ENCODE results near the gene CHURC1. TPM values are rescaled to one million over a fixed set of nuclear protein-coding genes. Genes with fewer than 3 reads are reported as not detected.

The CHURC1 gene
- total RNA-seq, 6 experiments from 2014 or later: 28.2 to 55.2 (median 37.1) TPM

DNA sequence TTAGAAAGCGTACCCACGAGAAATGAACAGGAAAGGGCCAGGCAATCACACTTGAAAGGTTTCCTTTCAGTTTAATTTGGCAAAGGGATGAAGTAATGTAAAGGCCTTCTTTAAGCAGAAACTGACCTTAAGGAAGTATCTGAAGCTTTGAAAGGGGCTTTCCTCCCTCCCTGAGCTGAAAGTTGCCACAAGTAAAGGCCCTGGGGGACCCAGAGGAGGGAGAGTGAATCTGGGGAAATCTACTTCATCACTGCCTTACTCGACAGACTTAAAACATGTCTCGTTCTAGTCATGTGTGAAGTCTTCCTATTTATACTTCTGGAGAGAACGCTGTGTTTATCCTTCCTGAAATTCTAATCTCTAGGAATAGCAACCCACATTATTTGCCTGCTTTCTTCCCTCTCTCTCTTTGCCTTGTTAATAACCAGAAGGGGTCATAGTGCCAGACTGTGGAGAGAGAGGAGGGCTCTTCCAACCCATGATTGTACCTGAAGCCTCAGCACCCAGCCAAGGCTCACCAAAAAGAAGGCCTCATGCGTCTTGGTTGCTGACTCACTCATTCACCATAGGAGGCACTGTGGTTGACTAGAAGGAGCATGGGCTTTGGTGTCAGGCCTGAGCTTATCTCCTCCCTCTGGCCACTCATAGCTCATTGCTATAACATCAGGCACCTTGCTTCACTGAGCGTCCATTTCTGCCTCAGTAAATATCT is 38.5 kb downstream of the CHURC1 start:
- Histone ChIP-seq H3K27me3 (no peaks in the 10 kb centered on the region), H3K9me3 (no peaks in the 10 kb centered on the region), H3K4me3 (no peak overlapping the region), H3K36me3 (no peaks in the 10 kb centered on the region), H3K27ac (no peak overlapping the region), H3K4me1 (peaks cover 0 to 15% (median 2%) of the 10 kb centered on the region in 4 donors)
- DNase-seq (no peak), ATAC-seq (no peak)
- intact Hi-C loops (cut with DNase I): no loop called here
- 90% methylated on average over 7 of the region's 7 CpGs for WGBS (ENCODE audit: insufficient coverage, low coverage, low lambda C conversion rate, missing lambda C conversion rate)
- TF ChIP-seq POLR2A (IDR thresholded peaks at IDR 0.05): no peak
- TF ChIP-seq, protein P1, sequence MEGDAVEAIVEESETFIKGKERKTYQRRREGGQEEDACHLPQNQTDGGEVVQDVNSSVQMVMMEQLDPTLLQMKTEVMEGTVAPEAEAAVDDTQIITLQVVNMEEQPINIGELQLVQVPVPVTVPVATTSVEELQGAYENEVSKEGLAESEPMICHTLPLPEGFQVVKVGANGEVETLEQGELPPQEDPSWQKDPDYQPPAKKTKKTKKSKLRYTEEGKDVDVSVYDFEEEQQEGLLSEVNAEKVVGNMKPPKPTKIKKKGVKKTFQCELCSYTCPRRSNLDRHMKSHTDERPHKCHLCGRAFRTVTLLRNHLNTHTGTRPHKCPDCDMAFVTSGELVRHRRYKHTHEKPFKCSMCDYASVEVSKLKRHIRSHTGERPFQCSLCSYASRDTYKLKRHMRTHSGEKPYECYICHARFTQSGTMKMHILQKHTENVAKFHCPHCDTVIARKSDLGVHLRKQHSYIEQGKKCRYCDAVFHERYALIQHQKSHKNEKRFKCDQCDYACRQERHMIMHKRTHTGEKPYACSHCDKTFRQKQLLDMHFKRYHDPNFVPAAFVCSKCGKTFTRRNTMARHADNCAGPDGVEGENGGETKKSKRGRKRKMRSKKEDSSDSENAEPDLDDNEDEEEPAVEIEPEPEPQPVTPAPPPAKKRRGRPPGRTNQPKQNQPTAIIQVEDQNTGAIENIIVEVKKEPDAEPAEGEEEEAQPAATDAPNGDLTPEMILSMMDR (IDR thresholded peaks at IDR 0.05): no peak

DNA sequence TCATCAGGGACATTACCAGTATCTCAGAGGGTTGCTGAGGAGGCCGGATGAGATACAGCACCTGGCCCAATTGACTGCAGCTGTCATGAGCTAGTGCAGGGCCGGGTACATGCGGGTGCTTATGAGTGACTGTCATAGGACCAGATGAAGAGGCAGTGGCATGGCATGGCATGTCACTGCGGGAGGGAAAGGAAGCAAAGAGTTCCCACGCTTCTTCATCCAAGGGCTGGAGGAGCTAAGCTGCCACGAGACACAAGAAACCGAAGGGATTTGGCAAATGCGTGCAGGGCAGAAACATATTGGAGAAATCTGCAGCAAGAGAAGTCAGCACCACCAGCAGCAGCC is 39.0 kb downstream of the CHURC1 start:
- H3K27ac ChIP-seq: no peak overlapping the region
- peaks cover 0 to 10% (median 0%) of the 10 kb centered on the region in 4 donors for H3K4me1 ChIP-seq
- no peaks in the 10 kb centered on the region for H3K36me3 ChIP-seq
- no CpG with 5 or more reads among the region's 8 CpGs for WGBS (ENCODE audit: insufficient coverage, low coverage, low lambda C conversion rate, missing lambda C conversion rate)
- no peak for DNase-seq
- H3K27me3 ChIP-seq: no peaks in the 10 kb centered on the region
- intact Hi-C loops (cut with DNase I): no loop called here
- no peak for TF ChIP-seq POLR2A (IDR thresholded peaks at IDR 0.05)
- TF ChIP-seq, protein P1 (IDR thresholded peaks at IDR 0.05): no peak
- no peak for ATAC-seq
- H3K4me3 ChIP-seq: no peak overlapping the region
- H3K9me3 ChIP-seq: no peaks in the 10 kb centered on the region

DNA sequence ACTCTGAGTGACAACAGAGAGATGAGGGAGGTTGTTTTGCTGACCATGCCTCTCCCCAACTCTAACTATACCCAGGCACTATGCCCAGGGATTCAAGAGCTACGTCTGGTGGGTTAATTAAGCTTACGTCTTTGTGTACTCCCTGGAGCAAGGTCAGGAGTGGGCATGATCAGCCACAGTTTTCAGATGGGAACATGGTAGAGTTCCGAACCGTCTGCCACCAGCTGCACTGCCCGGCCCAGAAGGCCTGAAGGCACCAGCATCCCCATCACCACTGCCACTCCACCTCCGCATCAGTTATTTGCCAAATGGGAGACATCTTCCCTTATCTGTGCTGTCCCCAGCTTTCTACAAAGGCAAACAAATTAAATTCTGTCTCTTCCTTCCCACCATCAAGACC is 39.4 kb downstream of the CHURC1 start:
- DNase-seq: no peak
- WGBS (ENCODE audit: insufficient coverage, low coverage, low lambda C conversion rate, missing lambda C conversion rate): no CpG with 5 or more reads among the region's 6 CpGs
- Histone ChIP-seq H3K4me3 (no peak overlapping the region), H3K36me3 (no peaks in the 10 kb centered on the region), H3K27me3 (no peaks in the 10 kb centered on the region), H3K9me3 (no peaks in the 10 kb centered on the region), H3K27ac (no peak overlapping the region), H3K4me1 (peaks cover 0 to 8% (median 0%) of the 10 kb centered on the region in 4 donors)
- TF ChIP-seq, protein P1 (IDR thresholded peaks at IDR 0.05): no peak
- no peak for TF ChIP-seq POLR2A (IDR thresholded peaks at IDR 0.05)
- no peak for ATAC-seq
- intact Hi-C loops (cut with DNase I): no loop called here

DNA sequence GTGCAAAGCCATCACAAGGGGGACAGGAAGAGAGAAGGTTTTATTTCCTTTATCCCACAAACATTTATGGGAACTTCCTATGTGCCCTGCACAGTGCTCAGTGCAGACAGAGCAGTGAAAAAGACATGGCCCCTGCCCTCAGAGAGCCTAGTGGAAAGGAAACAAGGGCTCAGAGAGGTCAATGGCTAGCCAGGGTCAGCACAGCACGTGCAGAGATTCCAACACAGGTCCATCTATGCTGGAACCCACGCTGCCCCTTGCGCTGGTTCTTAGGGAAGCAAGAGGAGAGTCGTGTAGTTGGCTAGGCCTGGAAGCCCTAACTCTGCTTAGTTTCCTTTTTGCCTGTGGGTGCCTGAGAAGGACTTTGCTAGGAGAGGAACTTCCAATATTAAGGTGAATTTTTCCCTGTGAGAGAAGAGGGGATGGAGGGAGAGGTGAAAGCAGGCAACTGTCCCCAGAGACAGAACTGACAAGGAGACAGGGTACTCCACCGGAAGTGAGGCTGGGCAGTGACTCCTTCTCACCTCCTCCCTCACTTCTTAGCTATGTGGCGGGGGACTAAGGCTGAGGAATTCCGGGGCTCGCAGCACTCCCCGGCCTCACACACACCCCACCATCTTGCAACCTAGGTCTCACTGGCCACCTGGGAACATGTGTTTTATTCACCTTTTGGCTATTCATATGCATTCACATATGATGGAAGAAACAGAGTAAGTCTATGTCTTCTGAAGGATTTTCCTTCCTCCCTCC is 40.4 kb downstream of the CHURC1 start:
- TF ChIP-seq POLR2A (IDR thresholded peaks at IDR 0.05): no peak
- TF ChIP-seq, protein P1 (IDR thresholded peaks at IDR 0.05): no peak
- intact Hi-C loops (cut with DNase I): no loop called here
- H3K9me3 ChIP-seq: no peaks in the 10 kb centered on the region
- WGBS (ENCODE audit: insufficient coverage, low coverage, low lambda C conversion rate, missing lambda C conversion rate): 77% methylated on average over 4 of the region's 9 CpGs
- no peaks in the 10 kb centered on the region for H3K27me3 ChIP-seq
- no peak for ATAC-seq
- no peak overlapping the region for H3K4me3 ChIP-seq
- no peak for DNase-seq
- H3K36me3 ChIP-seq: no peaks in the 10 kb centered on the region
- no peaks in the 10 kb centered on the region for H3K4me1 ChIP-seq
- H3K27ac ChIP-seq: no peak overlapping the region
